ENCODE data around the gene KLHL41. TPM values are rescaled to one million over a fixed set of nuclear protein-coding genes. Genes with fewer than 3 reads are reported as not detected.

The KLHL41 gene
- 139 TPM for total RNA-seq
- long read RNA-seq, transcript KLHL41-201 (6 exons, 2,464 nt), result major isoform, 64 of 69 reads
- long read RNA-seq, partial matches to known transcripts, result 3 of 69 reads
- long read RNA-seq, other reads (novel, unspliced or antisense), result 2 of 69 reads

GRCh38 chr2:169509298-169509885, at the start of gene KLHL41:
TSS of gene KLHL41 (plus strand) at chr2:169509702. CDS start at chr2:169509779, 77 bp downstream.
- ATAC-seq (ENCODE audit: poor library complexity) (peak; percentile 72), DNase-seq (no peak)
- intact Hi-C loops (cut with DNase I), result no loop called here

- no peak for ATAC-seq (ENCODE audit: poor library complexity)
- no peak for DNase-seq
- intact Hi-C loops (cut with DNase I), result no loop called here
Measured at GRCh38 chr2:169461143-169461542, 48.4 kb upstream of the KLHL41 start.

- ATAC-seq (ENCODE audit: poor library complexity) (peak; percentile 25), DNase-seq (no peak)
- intact Hi-C loops (cut with DNase I), result no loop called here
Measured at GRCh38 chr2:169462896-169463695, 46.4 kb upstream of the KLHL41 start.

GRCh38 chr2:169464466-169464865, 45.0 kb upstream of the KLHL41 start:
- intact Hi-C loops (cut with DNase I), result no loop called here
- ATAC-seq (ENCODE audit: poor library complexity) (no peak), DNase-seq (no peak)

- ATAC-seq (ENCODE audit: poor library complexity), result no peak
- no peak for DNase-seq
- intact Hi-C loops (cut with DNase I), result no loop called here
Measured at GRCh38 chr2:169464882-169465281, 44.6 kb upstream of the KLHL41 start.

- ATAC-seq (ENCODE audit: poor library complexity) (no peak), DNase-seq (no peak)
- intact Hi-C loops (cut with DNase I), result no loop called here
Measured at GRCh38 chr2:169468841-169469240, 40.7 kb upstream of the KLHL41 start.

DNA sequence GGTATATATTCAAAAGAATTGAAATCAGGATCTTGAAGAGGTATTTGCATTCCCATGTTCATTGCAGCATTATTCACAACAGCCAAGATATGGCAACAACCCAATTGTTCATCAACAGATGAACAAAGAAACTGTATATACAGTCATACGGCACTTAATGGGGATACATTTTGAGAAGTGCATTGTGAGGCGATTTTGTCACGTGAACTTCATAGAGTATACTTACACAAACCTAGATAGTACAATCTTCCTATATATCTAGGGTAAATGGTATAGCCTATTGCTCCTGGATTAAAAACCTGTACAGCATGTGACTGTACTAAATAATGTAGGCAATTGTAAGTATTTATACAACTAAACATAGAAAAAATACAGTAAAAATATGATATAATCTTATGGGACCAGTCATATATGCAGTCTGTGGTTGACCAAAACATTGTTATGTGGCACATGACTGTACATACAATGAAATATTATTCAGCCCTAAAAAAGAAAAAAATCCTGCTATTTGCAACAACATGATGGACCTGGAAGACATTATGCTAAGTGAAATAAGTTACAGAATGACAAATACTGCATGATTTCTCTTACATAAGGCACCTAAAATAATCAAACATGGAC, 39.4 kb upstream of the KLHL41 start:
- intact Hi-C loops (cut with DNase I), result no loop called here
- ATAC-seq (ENCODE audit: poor library complexity), result no peak
- DNase-seq, result no peak

DNA sequence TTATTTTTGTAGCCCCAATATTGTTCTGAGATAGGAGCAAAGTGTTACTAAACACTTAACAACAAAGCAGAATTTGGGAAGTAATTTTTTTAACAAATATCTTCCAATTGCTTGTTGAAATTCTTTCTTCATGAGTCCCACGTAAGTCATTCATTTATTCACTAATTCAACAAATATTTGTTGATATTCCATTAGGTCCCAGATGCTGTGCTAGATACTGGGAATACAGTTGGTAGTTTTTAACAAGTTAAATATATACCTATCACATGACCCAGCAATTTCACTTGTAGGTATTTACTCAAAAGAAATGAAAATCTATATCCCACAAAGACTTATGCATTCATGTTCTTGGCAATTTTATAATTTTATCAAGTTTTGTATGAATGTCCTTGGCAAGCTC, 37.3 kb upstream of the KLHL41 start:
- ATAC-seq (ENCODE audit: poor library complexity) (no peak), DNase-seq (no peak)
- intact Hi-C loops (cut with DNase I), result no loop called here

- ATAC-seq (ENCODE audit: poor library complexity) (no peak), DNase-seq (no peak)
- intact Hi-C loops (cut with DNase I), result no loop called here
Measured at GRCh38 chr2:169476459-169476858, 33.0 kb upstream of the KLHL41 start.

GRCh38 chr2:169478339-169478738, 31.2 kb upstream of the KLHL41 start:
- intact Hi-C loops (cut with DNase I), result no loop called here
- DNase-seq (no peak), ATAC-seq (ENCODE audit: poor library complexity) (peak; percentile 31)

GRCh38 chr2:169478745-169479256, 30.7 kb upstream of the KLHL41 start:
- ATAC-seq (ENCODE audit: poor library complexity), result no peak
- intact Hi-C loops (cut with DNase I), result no loop called here
- no peak for DNase-seq

- intact Hi-C loops (cut with DNase I), result no loop called here
- DNase-seq (peak; percentile 91), ATAC-seq (ENCODE audit: poor library complexity) (peak; percentile 98)
Measured at GRCh38 chr2:169479257-169480078, 30.0 kb upstream of the KLHL41 start, which contains the start of gene BBS5. TSS of gene BBS5 (plus strand) at chr2:169479494. CDS start at chr2:169479554, 60 bp downstream.

GRCh38 chr2:169480079-169480465, 29.4 kb upstream of the KLHL41 start:
- ATAC-seq (ENCODE audit: poor library complexity), result no peak
- intact Hi-C loops (cut with DNase I), result no loop called here
- no peak for DNase-seq

GRCh38 chr2:169485650-169486138, 23.8 kb upstream of the KLHL41 start:
- ATAC-seq (ENCODE audit: poor library complexity), result no peak
- intact Hi-C loops (cut with DNase I), result no loop called here
- no peak for DNase-seq

DNA sequence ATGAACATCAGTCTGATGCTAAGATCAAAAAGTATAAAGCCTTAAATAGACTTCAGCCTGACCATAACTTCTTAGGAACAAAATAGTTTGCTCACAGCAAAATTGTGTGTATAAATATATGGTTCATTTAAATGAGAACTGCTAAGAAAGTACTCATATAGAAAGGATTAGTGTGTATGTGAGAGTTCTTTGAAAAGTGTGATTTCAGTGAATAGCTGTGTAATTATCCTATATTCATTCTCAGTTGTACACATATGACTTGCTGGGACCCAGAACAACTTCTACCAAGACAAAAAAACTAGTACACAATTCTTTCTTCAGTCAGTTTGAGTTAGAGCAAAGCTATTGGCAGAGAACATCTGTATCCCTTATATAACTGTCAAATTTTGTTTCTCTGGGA, 23.0 kb upstream of the KLHL41 start:
- intact Hi-C loops (cut with DNase I), result no loop called here
- DNase-seq (no peak), ATAC-seq (ENCODE audit: poor library complexity) (no peak)

GRCh38 chr2:169490834-169491233, 18.7 kb upstream of the KLHL41 start:
- intact Hi-C loops (cut with DNase I), result no loop called here
- ATAC-seq (ENCODE audit: poor library complexity), result no peak

DNA sequence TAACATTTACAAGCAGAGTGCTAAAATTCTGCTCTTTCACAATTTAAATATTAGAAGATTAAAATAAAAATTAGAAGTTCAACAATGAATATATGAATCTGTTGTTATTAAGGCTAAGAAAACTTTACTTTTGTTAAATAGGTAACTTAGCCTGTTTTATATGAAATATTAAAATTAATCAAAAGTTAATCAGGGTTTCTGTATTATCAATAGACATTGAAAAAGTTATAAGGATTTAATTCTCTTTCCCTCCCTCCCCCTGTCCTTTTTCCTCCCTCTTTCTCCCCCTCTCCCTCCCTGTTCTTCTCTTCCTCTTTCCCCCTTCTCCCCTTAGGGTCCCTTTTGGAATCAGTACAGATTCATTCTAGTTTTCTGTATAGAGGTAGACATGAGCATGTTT, 18.1 kb upstream of the KLHL41 start:
- intact Hi-C loops (cut with DNase I), result no loop called here
- ATAC-seq (ENCODE audit: poor library complexity) (no peak), DNase-seq (no peak)

More at GRCh38 chr2:169490834-169491233, 18.7 kb upstream of the KLHL41 start:
- no peak for DNase-seq

DNA sequence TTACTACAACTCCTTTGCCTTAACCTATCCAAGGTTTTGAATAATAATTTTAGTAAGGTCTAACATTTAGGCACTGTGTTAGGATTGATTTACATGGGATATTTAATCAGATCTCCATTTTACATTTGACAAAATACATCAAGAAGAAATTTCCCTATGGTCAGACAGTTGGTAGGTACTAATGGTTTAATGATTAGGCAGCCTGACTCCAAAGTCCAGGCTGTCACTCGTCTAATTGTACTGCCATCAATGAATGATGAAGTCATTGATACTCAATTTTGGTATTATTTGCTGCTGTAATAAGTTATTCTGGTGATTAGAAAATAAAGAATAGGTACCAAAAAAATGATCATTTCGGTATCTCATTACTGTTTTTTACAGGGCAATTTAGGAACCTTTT, 16.1 kb upstream of the KLHL41 start:
- intact Hi-C loops (cut with DNase I), result no loop called here
- no peak for DNase-seq
- ATAC-seq (ENCODE audit: poor library complexity), result no peak

Data from Right ventricle myocardium superior (tissue), 1 donor.